ENCODE results near the gene C1orf232. TPM values are rescaled to one million over a fixed set of nuclear protein-coding genes. Genes with fewer than 3 reads are reported as not detected.

Gene C1orf232
- total and polyA plus RNA-seq, 12 donors = not detected

DNA sequence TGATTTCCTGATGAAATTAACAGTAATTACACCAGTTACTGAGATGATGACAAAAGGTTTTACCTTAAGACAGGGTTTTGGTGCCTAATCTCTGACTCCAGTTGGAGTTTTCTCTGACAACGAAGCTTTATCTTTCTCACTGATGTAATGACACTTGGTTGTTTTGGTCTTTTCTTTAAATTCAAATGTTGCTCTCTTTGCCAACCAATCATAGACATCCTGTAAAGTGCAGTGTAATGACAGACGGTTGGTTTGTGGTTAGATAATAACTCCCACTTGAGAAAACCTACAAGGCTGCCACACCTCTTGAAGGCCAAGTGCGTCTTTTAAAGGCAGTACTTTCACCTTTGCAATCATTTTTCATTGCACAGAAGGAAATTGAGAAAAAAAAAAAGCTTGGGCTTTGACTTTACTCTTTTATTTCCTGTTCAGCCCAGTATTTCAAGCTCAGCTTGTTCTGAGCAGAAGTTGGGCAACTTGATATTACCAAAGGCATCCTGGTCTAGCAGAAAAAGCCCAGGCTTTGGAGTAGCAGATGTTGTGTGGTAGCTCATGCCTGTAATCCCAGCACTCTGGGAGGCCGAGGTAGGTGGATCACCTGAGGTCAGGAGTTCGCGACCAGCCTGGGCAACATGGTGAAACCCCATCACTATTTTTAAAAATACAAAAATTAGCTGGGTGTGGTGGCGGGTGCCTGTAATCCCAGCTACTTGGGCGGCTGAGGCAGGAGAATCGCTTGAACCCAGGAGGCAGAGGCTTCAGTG lies 42.3 kb downstream of the C1orf232 start:
- Histone ChIP-seq H3K27me3 (no peaks in the 10 kb centered on the region), H3K4me1 (peaks cover 0 to 68% (median 38%) of the 10 kb centered on the region in 9 donors), H3K4me3 (peak overlapping the region in 1 of 10 donors; percentile 35), H3K36me3 (peaks cover 0 to 33% (median 0%) of the 10 kb centered on the region in 9 donors), H3K9me3 (no peaks in the 10 kb centered on the region), H3K27ac (peak overlapping the region in 4 of 10 donors; percentile 2 to 84 (median 14))
- ATAC-seq = peak in 4 of 8 donors; percentile 29 to 58 (median 42)
- DNase-seq = no peak
- TF ChIP-seq, protein P1, sequence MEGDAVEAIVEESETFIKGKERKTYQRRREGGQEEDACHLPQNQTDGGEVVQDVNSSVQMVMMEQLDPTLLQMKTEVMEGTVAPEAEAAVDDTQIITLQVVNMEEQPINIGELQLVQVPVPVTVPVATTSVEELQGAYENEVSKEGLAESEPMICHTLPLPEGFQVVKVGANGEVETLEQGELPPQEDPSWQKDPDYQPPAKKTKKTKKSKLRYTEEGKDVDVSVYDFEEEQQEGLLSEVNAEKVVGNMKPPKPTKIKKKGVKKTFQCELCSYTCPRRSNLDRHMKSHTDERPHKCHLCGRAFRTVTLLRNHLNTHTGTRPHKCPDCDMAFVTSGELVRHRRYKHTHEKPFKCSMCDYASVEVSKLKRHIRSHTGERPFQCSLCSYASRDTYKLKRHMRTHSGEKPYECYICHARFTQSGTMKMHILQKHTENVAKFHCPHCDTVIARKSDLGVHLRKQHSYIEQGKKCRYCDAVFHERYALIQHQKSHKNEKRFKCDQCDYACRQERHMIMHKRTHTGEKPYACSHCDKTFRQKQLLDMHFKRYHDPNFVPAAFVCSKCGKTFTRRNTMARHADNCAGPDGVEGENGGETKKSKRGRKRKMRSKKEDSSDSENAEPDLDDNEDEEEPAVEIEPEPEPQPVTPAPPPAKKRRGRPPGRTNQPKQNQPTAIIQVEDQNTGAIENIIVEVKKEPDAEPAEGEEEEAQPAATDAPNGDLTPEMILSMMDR (IDR thresholded peaks at IDR 0.05) = no peak
- 69 to 75% methylated on average over 9 of the region's 9 CpGs for WGBS, 2 donors
- intact Hi-C loops (cut with DNase I) = no loop called here

DNA sequence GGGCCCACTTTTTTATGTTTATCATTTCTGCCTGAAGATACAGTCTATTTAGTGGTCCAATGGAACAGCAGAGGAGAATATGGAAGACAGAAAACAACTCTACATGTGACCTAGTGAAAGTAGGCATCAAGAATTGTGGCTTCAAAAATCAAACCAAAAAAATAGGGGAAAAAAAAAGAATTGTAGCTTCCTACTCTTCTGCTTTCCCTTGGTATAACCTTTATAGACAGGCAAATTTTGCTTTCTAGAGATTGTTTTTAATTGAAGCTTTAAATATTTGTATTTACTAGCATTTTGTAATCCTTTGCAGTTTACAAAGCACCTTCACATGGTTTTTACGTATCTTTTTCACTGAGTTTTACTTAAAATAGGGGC lies 42.8 kb downstream of the C1orf232 start:
- Histone ChIP-seq H3K9me3 (no peaks in the 10 kb centered on the region), H3K36me3 (peaks cover 0 to 34% (median 0%) of the 10 kb centered on the region in 9 donors), H3K4me1 (peaks cover 0 to 74% (median 42%) of the 10 kb centered on the region in 9 donors), H3K4me3 (no peak overlapping the region), H3K27me3 (no peaks in the 10 kb centered on the region), H3K27ac (peak overlapping the region in 1 of 10 donors; percentile 84)
- TF ChIP-seq, protein P1 (IDR thresholded peaks at IDR 0.05) = no peak
- DNase-seq (no peak), ATAC-seq (no peak)
- WGBS, 2 donors = 82 to 85% methylated on average over 1 of the region's 1 CpG
- intact Hi-C loops (cut with DNase I) = no loop called here

DNA sequence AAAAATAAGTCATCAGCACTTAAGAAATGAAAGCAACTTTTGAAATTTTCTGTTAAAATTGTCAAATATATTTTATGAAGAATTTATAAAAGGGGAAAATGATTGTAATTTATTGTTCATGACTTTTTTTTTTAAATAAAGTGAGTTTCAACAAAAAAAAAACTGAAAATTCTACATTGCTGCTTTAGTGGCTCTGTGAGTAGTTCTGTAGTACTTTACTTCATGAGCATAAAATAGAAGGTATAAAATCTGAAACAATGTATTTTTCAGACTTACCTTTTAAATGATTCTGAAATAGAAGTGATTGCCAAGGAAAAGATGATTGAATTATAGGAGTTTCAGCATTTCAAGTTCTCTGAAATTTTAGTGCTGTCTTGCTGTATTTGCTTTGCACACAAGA lies 43.4 kb downstream of the C1orf232 start:
- intact Hi-C loops (cut with DNase I) = no loop called here
- Histone ChIP-seq H3K4me1 (peaks cover 0 to 79% (median 45%) of the 10 kb centered on the region in 9 donors), H3K9me3 (no peaks in the 10 kb centered on the region), H3K27ac (peak overlapping the region in 1 of 10 donors; percentile 84), H3K36me3 (peaks cover 0 to 40% (median 0%) of the 10 kb centered on the region in 9 donors), H3K27me3 (no peaks in the 10 kb centered on the region), H3K4me3 (no peak overlapping the region)
- ATAC-seq (no peak), DNase-seq (no peak)
- TF ChIP-seq, protein P1 (IDR thresholded peaks at IDR 0.05) = no peak

DNA sequence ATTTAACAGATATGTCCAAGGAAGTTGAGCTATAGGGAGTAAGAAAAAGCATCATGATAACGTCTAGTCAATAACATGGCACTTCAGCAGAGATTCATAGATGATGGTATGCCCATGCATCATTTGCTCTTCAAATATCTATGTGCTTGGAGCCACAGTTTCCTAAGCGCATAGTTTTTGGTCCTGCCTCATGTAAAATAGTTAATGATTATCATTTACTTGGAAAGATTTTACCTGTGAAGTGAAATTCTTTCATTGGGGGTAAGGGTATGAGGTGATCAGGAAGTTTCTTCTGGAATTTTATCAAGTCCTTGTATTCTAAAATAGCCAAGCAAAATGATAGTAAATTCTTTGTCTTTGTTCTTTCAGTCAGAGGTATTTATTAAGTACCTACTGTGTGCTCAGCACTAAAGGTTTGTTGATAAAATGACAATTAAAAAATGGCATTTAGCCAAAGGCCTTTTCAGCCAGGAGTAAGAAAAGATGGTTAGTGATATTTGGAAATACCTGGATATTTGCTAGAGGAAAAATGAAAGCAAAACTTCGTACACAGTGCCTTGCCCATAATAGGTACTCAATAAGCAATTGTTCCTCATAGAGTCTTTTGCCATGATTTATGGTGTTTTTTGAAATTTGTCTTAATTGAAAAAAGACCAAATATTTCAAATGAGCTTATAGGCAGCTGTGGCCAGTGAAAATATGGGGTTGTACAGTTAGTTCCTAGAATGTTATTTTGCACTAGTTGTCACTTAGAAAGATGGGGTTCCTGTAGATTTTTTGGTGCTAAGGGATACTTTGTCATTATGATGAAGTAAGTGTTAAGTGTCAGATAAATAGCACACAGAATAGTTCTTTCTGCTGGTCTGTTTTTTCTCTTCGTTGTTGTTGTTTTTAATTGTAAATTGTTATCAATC lies 44.1 kb downstream of the C1orf232 start:
- Histone ChIP-seq H3K4me3 (no peak overlapping the region), H3K36me3 (peaks cover 0 to 47% (median 0%) of the 10 kb centered on the region in 9 donors), H3K27ac (peak overlapping the region in 1 of 10 donors; percentile 84), H3K9me3 (no peaks in the 10 kb centered on the region), H3K27me3 (no peaks in the 10 kb centered on the region), H3K4me1 (peaks cover 0 to 86% (median 48%) of the 10 kb centered on the region in 9 donors)
- WGBS, 2 donors = 81 to 89% methylated on average over 4 of the region's 4 CpGs
- ATAC-seq (no peak), DNase-seq (no peak)
- TF ChIP-seq, protein P1 (IDR thresholded peaks at IDR 0.05) = no peak
- intact Hi-C loops (cut with DNase I) = no loop called here

Data from heart right ventricle (tissue), 16 donors.